DOHH2 (cell line): Measurements from ENCODE around the gene MEGF11.
A peak's percentile ranks its signal among the peaks of the same experiment; 100 is the strongest.

Source experiments
- H3F3A ChIP-seq: fragments of 200-600 bp; sonication (generic), shearing (Covaris generic); 2 replicates; pipeline ENCODE4 v1.6.0; 2016; ENCODE audit warnings: antibody characterized with exemption, mild to moderate bottlenecking; ENCODE audit not compliant: control insufficient read depth, insufficient read depth
- H3K27ac ChIP-seq: fragments of 200-600 bp; sonication (generic); 2 replicates; pipeline ENCODE4 v1.5.1; 2014; ENCODE audit warnings: low read depth, mild to moderate bottlenecking, low read length, moderate library complexity
- H3K27me3 ChIP-seq: fragments of 200-600 bp; sonication (generic); 2 replicates; pipeline ENCODE4 v1.6.1; 2014; ENCODE audit warnings: mild to moderate bottlenecking, low read length, mixed read lengths; ENCODE audit not compliant: control insufficient read depth
- H3K36me3 ChIP-seq: fragments of 200-600 bp; sonication (generic); 2 replicates; pipeline ENCODE4 v1.6.1; 2014; ENCODE audit warnings: mild to moderate bottlenecking, low read length, moderate library complexity, mixed read lengths; ENCODE audit not compliant: control insufficient read depth
- H3K4me1 ChIP-seq: fragments of 200-600 bp; sonication (generic); 2 replicates; pipeline ENCODE4 v1.6.1; 2014; ENCODE audit warnings: mild to moderate bottlenecking, low read length, mixed read lengths; ENCODE audit not compliant: control insufficient read depth
- H3K4me2 ChIP-seq: fragments of 200-600 bp; sonication (generic); 2 replicates; pipeline ENCODE4 v1.6.0; 2014; ENCODE audit warnings: mild to moderate bottlenecking, low read length, moderate library complexity
- H3K4me3 ChIP-seq: fragments of 200-600 bp; sonication (generic); 2 replicates; pipeline ENCODE4 v1.5.1; 2014; ENCODE audit warnings: mild to moderate bottlenecking, low read length, mixed read lengths
- H3K79me2 ChIP-seq: fragments of 200-600 bp; sonication (generic); 2 replicates; pipeline ENCODE4 v1.6.1; 2014; ENCODE audit warnings: mild to moderate bottlenecking, low read length, mixed read lengths; ENCODE audit not compliant: control insufficient read depth
- H3K9me2 ChIP-seq: fragments of 200-600 bp; sonication (generic); replicated peaks from 2 replicates; pipeline ENCODE4 v1.6.1; 2014; ENCODE audit warnings: mild to moderate bottlenecking, low read length, mixed read lengths; ENCODE audit not compliant: control insufficient read depth
- H3K9me3 ChIP-seq: fragments of 200-600 bp; sonication (generic); 2 replicates; pipeline ENCODE4 v1.6.1; 2014; ENCODE audit warnings: antibody characterized with exemption, low read length, mixed read lengths; ENCODE audit not compliant: control insufficient read depth, insufficient read depth
- H4K20me1 ChIP-seq: fragments of 200-600 bp; sonication (generic); 2 replicates; pipeline ENCODE4 v1.6.0; 2014; ENCODE audit warnings: low read depth, mild to moderate bottlenecking, antibody characterized with exemption, low read length, moderate library complexity; ENCODE audit not compliant: control insufficient read depth, insufficient read depth
- CTCF ChIP-seq: fragments of 200-600 bp; sonication (generic); IDR thresholded peaks from one replicate; pipeline ENCODE4 v1.5.1; 2014; ENCODE audit warnings: antibody characterized with exemption, mild to moderate bottlenecking, low read depth, low read length; ENCODE audit not compliant: poor library complexity, severe bottlenecking
- EZH2phosphoT487 ChIP-seq: fragments of 200-600 bp; sonication (generic); IDR thresholded peaks from 2 replicates; pipeline ENCODE4 v1.6.1; 2017; ENCODE audit warnings: borderline replicate concordance, mild to moderate bottlenecking, antibody characterized with exemption, low read length, moderate library complexity, mixed read lengths

The MEGF11 gene

GRCh38 chr15:66008940-66009562 lies 244.5 kb downstream of the MEGF11 start:
- Histone ChIP-seq H3K27ac (no peak overlapping the region), H3F3A (no peaks in the 10 kb centered on the region), H3K79me2 (no peaks in the 10 kb centered on the region), H3K4me3 (no peak overlapping the region), H3K36me3 (peaks cover 18% of the 10 kb centered on the region), H3K4me2 (no peak overlapping the region), H3K27me3 (no peaks in the 10 kb centered on the region), H3K9me3 (no peaks in the 10 kb centered on the region), H4K20me1 (peaks cover 6% of the 10 kb centered on the region; the same call in 1 of the 2 replicates), H3K4me1 (no peaks in the 10 kb centered on the region), H3K9me2 (no peaks in the 10 kb centered on the region)
- TF ChIP-seq CTCF (no peak), EZH2phosphoT487 (no peak)

DNA sequence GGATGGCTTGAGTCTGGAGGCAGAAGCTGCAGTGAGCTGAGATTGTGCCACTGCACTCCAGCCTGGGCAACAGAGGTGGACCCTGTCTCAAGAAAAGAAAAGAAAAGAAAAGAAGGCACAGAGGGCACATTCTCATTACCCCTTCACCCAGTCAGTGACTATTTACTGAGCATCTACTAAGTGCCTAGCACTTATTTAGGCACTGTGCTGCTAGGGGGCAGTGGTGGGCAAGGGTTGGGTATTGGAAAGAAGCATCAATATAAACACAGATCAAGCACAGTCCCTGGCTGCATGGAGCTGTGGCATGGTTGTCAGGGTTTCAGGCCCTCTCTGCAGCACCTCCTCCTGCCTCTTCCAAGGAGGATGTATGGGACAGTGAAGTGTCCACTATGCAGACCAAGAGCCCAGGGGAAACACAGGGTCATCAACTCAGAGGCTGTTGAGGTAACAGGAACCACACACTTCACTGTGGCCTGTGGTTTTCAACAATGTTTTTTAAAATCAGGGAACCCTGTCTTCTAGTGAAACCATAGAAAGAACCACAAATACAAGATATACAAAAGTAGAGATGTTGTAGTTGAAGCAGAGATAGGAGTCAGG lies 245.8 kb downstream of the MEGF11 start:
- no peak overlapping the region for H3K4me2 ChIP-seq
- H3K4me3 ChIP-seq = no peak overlapping the region
- no peak overlapping the region for H3K27ac ChIP-seq
- no peak for TF ChIP-seq EZH2phosphoT487
- peak; percentile 51 for TF ChIP-seq CTCF
- H3K36me3 ChIP-seq = peaks cover 18% of the 10 kb centered on the region
- H4K20me1 ChIP-seq = peaks cover 6% of the 10 kb centered on the region; the same call in 1 of the 2 replicates
- no peaks in the 10 kb centered on the region for H3K9me3 ChIP-seq
- no peaks in the 10 kb centered on the region for H3F3A ChIP-seq
- H3K79me2 ChIP-seq = no peaks in the 10 kb centered on the region
- H3K9me2 ChIP-seq = no peaks in the 10 kb centered on the region
- no peaks in the 10 kb centered on the region for H3K4me1 ChIP-seq
- no peaks in the 10 kb centered on the region for H3K27me3 ChIP-seq

GRCh38 chr15:66006986-66007385 lies 246.6 kb downstream of the MEGF11 start:
- Histone ChIP-seq H3K27ac (no peak overlapping the region), H3K36me3 (peaks cover 21% of the 10 kb centered on the region), H3K4me3 (no peak overlapping the region), H3K4me2 (no peak overlapping the region), H3K27me3 (no peaks in the 10 kb centered on the region), H3F3A (no peaks in the 10 kb centered on the region), H3K4me1 (no peaks in the 10 kb centered on the region), H4K20me1 (peaks cover 6% of the 10 kb centered on the region; the same call in 1 of the 2 replicates), H3K9me2 (no peaks in the 10 kb centered on the region), H3K9me3 (no peaks in the 10 kb centered on the region), H3K79me2 (no peaks in the 10 kb centered on the region)
- TF ChIP-seq CTCF (no peak), EZH2phosphoT487 (no peak)
